ENCODE results near the gene MRAP. TPM values are rescaled to one million over a fixed set of nuclear protein-coding genes. Genes with fewer than 3 reads are reported as not detected.

Gene MRAP
- total and polyA plus RNA-seq, 9 of the 15 experiments (the other 6 are each of a cell fraction or from before 2014, with no cell fraction given) = 0.63 to 2.3 TPM; not detected in 7

DNA sequence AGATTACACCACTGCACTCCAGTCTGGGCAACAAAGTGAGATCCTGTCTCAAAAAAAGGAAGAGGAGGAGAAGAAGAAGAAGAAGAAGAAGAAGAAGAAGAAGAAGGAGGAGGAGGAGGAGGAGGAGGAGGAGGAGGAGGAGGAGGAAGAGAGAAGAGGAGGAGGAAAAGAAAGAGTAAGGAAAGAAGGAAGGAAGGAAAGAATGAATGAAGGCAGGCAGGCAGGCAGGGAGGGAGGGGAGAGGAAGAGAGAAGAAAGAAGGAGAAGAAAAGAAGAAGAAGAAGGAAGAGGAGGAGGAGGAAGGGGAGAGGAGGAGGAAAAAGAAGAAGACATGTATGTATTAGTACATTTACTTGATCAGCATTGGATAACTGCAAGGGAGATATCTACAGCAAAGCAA lies 46.5 kb upstream of the MRAP start:
- no peak overlapping the region for H3K4me2 ChIP-seq (ENCODE audit: insufficient read depth, low read length)
- no peaks in the 10 kb centered on the region for H3K9me3 ChIP-seq (replicated peaks; ENCODE audit: control insufficient read depth, insufficient read depth, low read depth, low read length)
- in situ Hi-C loops (cut with MboI) = no loop called here
- no peak overlapping the region for H3K9ac ChIP-seq (ENCODE audit: insufficient read depth in 1 of 2, low read depth in 2 of 2, low read length in 2 of 2)
- H4K20me1 ChIP-seq (replicated peaks; ENCODE audit: control insufficient read depth, insufficient read depth, low read length) = no peaks in the 10 kb centered on the region
- POLR2A ChIA-PET = no interaction called here
- no TSS peak for BruUV-seq (replicated peaks)
- H3K27ac ChIP-seq (ENCODE audit: extremely low read depth, low read depth, low read length) = no peak overlapping the region
- no peaks in the 10 kb centered on the region for H3K79me2 ChIP-seq (ENCODE audit: control insufficient read depth, insufficient read depth, low read length)
- H3K27me3 ChIP-seq (ENCODE audit: control insufficient read depth in 2 of 2, insufficient read depth in 2 of 2, low read length in 2 of 2) = peaks cover 46 to 57% of the 10 kb centered on the region in 2 experiments
- no peak for ATAC-seq
- no peak overlapping the region for H3K4me3 ChIP-seq
- intact Hi-C loops (cut with micrococcal nuclease) = no loop called here
- CTCF ChIA-PET (ENCODE audit: low intra/inter-chr PET ratio) = interaction anchor here (0.7 kb wide), 1 partner anchor 394 kb away, joined by 3 read pairs; no protein-coding TSS in a partner anchor
- no peak for FAIRE-seq
- no peaks in the 10 kb centered on the region for H3K9me1 ChIP-seq (ENCODE audit: control insufficient read depth, insufficient read depth, low read length)
- no peaks in the 10 kb centered on the region for H3K36me3 ChIP-seq (ENCODE audit: control insufficient read depth, insufficient read depth, low read length)
- no peaks in the 10 kb centered on the region for H3K4me1 ChIP-seq (replicated peaks in 1 of 2; ENCODE audit: control insufficient read depth in 2 of 2, insufficient read depth in 2 of 2, low read length in 2 of 2)
- no peak for DNase-seq (ENCODE audit: extremely low read depth in 1 of 4, low spot score in 3 of 4)
- no peak overlapping the region for H2AFZ ChIP-seq (ENCODE audit: low read depth, low read length)
- no peak for TF ChIP-seq NBN (IDR thresholded peaks at IDR 0.05; ENCODE audit: low read depth)
- TF ChIP-seq U2AF2 (optimal IDR thresholded peaks at IDR 0.05; ENCODE audit: low read depth, low read length) = no peak
- TF ChIP-seq DACH1 (IDR thresholded peaks at IDR 0.05; ENCODE audit: partially characterized antibody) = no peak
- TF ChIP-seq, protein P1, sequence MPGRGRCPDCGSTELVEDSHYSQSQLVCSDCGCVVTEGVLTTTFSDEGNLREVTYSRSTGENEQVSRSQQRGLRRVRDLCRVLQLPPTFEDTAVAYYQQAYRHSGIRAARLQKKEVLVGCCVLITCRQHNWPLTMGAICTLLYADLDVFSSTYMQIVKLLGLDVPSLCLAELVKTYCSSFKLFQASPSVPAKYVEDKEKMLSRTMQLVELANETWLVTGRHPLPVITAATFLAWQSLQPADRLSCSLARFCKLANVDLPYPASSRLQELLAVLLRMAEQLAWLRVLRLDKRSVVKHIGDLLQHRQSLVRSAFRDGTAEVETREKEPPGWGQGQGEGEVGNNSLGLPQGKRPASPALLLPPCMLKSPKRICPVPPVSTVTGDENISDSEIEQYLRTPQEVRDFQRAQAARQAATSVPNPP (IDR thresholded peaks at IDR 0.05; ENCODE audit: borderline replicate concordance, insufficient read depth, insufficient read length) = no peak
- no peak for TF ChIP-seq MCM5 (IDR thresholded peaks at IDR 0.05; ENCODE audit: low read depth)
- no peak for TF ChIP-seq SAFB2 (IDR thresholded peaks at IDR 0.05; ENCODE audit: borderline replicate concordance, low read depth, low read length, severe bottlenecking)
- no peak for TF ChIP-seq FOXA1 (IDR thresholded peaks at IDR 0.05; ENCODE audit: borderline replicate concordance)
- no peak for TF ChIP-seq HOXB6 (CRISPR knock-in tag; IDR thresholded peaks at IDR 0.05; ENCODE audit: borderline replicate concordance)
- TF ChIP-seq MYBL2 (IDR thresholded peaks at IDR 0.05; ENCODE audit: low read depth) = no peak
- TF ChIP-seq MYBL2 (CRISPR knock-in tag; IDR thresholded peaks at IDR 0.05; ENCODE audit: borderline replicate concordance) = no peak
- no peak for TF ChIP-seq NONO (IDR thresholded peaks at IDR 0.05; ENCODE audit: low read depth in 2 of 2, low read length in 1 of 2)
- no peak for TF ChIP-seq ZC3H11A (IDR thresholded peaks at IDR 0.05; ENCODE audit: low read depth, low read length)
- no peak for TF ChIP-seq MEIS2 (IDR thresholded peaks at IDR 0.05; ENCODE audit: partially characterized antibody)
- TF ChIP-seq, protein P2, sequence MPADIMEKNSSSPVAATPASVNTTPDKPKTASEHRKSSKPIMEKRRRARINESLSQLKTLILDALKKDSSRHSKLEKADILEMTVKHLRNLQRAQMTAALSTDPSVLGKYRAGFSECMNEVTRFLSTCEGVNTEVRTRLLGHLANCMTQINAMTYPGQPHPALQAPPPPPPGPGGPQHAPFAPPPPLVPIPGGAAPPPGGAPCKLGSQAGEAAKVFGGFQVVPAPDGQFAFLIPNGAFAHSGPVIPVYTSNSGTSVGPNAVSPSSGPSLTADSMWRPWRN (IDR thresholded peaks at IDR 0.05; ENCODE audit: low read depth) = no peak
- TF ChIP-seq, protein P3, sequence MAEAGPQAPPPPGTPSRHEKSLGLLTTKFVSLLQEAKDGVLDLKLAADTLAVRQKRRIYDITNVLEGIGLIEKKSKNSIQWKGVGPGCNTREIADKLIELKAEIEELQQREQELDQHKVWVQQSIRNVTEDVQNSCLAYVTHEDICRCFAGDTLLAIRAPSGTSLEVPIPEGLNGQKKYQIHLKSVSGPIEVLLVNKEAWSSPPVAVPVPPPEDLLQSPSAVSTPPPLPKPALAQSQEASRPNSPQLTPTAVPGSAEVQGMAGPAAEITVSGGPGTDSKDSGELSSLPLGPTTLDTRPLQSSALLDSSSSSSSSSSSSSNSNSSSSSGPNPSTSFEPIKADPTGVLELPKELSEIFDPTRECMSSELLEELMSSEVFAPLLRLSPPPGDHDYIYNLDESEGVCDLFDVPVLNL (CRISPR knock-in tag; IDR thresholded peaks at IDR 0.05; ENCODE audit: low read depth) = no peak
- no peak for TF ChIP-seq SREBF2 (CRISPR knock-in tag; IDR thresholded peaks at IDR 0.05)
- no peak for TF ChIP-seq HMGN3 (IDR thresholded peaks at IDR 0.05; ENCODE audit: borderline replicate concordance, extremely low read depth, insufficient read length, low read depth, low read length)
- TF ChIP-seq, protein P4, sequence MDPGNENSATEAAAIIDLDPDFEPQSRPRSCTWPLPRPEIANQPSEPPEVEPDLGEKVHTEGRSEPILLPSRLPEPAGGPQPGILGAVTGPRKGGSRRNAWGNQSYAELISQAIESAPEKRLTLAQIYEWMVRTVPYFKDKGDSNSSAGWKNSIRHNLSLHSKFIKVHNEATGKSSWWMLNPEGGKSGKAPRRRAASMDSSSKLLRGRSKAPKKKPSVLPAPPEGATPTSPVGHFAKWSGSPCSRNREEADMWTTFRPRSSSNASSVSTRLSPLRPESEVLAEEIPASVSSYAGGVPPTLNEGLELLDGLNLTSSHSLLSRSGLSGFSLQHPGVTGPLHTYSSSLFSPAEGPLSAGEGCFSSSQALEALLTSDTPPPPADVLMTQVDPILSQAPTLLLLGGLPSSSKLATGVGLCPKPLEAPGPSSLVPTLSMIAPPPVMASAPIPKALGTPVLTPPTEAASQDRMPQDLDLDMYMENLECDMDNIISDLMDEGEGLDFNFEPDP (CRISPR knock-in tag; IDR thresholded peaks at IDR 0.05) = no peak
- no peak for TF ChIP-seq JUN (IDR thresholded peaks at IDR 0.05; ENCODE audit: borderline replicate concordance, low read depth, low read length)
- TF ChIP-seq JUN (CRISPR knock-in tag; IDR thresholded peaks at IDR 0.05; ENCODE audit: borderline replicate concordance) = no peak
- TF ChIP-seq FOXK1 (CRISPR knock-in tag; IDR thresholded peaks at IDR 0.05; ENCODE audit: borderline replicate concordance) = no peak

All from K562 (cell line).